Measurements from ENCODE around the gene HIPK3. TPM values are rescaled to one million over a fixed set of nuclear protein-coding genes. Genes with fewer than 3 reads are reported as not detected.

The HIPK3 gene
- total RNA-seq, result 100 to 1,000 TPM; 292 to 331 (median 308) TPM

GRCh38 chr11:33257160-33257896, at the start of gene HIPK3:
TSS of gene HIPK3 (plus strand) at chr11:33257381.
- Histone ChIP-seq H3K4me3 (peak within 1 kb of the TSS; percentile 94 to 97), H3K9me3 (no peaks in the 10 kb centered on the region), H3K27ac (peak within 1 kb of the TSS; percentile 98 to 100 (median 100)), H3K4me1 (peaks cover 1 to 37% (median 5%) of the 10 kb centered on the region in 3 donors), H3K36me3 (no peaks in the 10 kb centered on the region), H3K27me3 (no peaks in the 10 kb centered on the region)
- no CpG with 5 or more reads among the region's 85 CpGs for WGBS, 2 donors (ENCODE audit: low coverage in 1 of 2)
- peak; percentile 89 for ATAC-seq
- TF ChIP-seq CTCF (IDR thresholded peaks at IDR 0.05) (peak in 3 of 4 experiments; percentile 45 to 58 (median 57)), POLR2AphosphoS5 (IDR thresholded peaks at IDR 0.05) (peak; percentile 73), EP300 (IDR thresholded peaks at IDR 0.05) (no peak), POLR2A (IDR thresholded peaks at IDR 0.05) (peak; percentile 92 to 96)

DNA sequence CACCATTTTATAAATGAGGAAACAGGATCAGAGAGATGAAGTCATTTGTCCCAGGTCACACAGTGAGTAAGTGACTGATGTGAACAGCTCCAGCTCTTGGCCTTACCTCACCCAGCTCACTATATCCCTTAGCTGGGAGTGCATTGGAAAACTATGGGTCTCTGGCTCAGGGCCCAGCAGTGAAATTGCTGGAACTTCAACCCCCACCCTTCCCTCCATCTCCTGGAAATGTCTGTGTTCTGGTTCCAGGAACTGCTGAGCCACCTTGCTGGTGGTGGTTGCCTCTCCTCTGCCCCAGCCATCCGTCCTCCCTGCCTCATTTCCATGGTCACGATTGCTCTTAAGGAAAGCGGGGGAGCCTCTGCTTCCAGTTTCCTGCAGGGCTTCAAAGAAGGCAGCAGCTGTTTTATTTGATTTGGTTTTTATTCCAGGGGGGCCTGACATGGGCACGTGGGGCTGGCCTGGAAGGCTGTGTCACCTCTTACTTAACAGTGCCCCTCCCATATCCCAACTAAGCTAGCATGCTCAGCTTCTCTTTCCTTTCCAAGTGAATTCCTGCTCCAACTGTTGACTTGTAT, 49.7 kb upstream of the HIPK3 start:
- Histone ChIP-seq H3K27me3 (no peaks in the 10 kb centered on the region), H3K4me1 (peaks cover 0 to 11% (median 0%) of the 10 kb centered on the region in 3 donors), H3K36me3 (no peaks in the 10 kb centered on the region), H3K9me3 (no peaks in the 10 kb centered on the region), H3K27ac (peak overlapping the region in 2 of 4 donors; percentile 27 to 40), H3K4me3 (no peak overlapping the region)
- 20 to 22% methylated on average over 1 to 3 of the region's 4 CpGs for WGBS, 2 donors (ENCODE audit: low coverage in 1 of 2)
- TF ChIP-seq POLR2AphosphoS5 (IDR thresholded peaks at IDR 0.05) (peak; percentile 71), POLR2A (IDR thresholded peaks at IDR 0.05) (no peak), CTCF (IDR thresholded peaks at IDR 0.05) (no peak), EP300 (IDR thresholded peaks at IDR 0.05) (no peak)
- peak; percentile 76 for ATAC-seq

- Histone ChIP-seq H3K4me3 (no peak overlapping the region), H3K27ac (peak overlapping the region in 2 of 4 donors; percentile 27 to 40), H3K36me3 (no peaks in the 10 kb centered on the region), H3K9me3 (no peaks in the 10 kb centered on the region), H3K27me3 (no peaks in the 10 kb centered on the region), H3K4me1 (peaks cover 0 to 11% (median 0%) of the 10 kb centered on the region in 3 donors)
- ATAC-seq, result no peak
- TF ChIP-seq POLR2A (IDR thresholded peaks at IDR 0.05) (no peak), CTCF (IDR thresholded peaks at IDR 0.05) (no peak), POLR2AphosphoS5 (IDR thresholded peaks at IDR 0.05) (no peak), EP300 (IDR thresholded peaks at IDR 0.05) (no peak)
- WGBS, 2 donors (ENCODE audit: low coverage in 1 of 2), result 86% methylated on average over 1 of the region's 1 CpG
These were observed 49.0 kb upstream of the HIPK3 start for GRCh38 chr11:33208150-33208549.

DNA sequence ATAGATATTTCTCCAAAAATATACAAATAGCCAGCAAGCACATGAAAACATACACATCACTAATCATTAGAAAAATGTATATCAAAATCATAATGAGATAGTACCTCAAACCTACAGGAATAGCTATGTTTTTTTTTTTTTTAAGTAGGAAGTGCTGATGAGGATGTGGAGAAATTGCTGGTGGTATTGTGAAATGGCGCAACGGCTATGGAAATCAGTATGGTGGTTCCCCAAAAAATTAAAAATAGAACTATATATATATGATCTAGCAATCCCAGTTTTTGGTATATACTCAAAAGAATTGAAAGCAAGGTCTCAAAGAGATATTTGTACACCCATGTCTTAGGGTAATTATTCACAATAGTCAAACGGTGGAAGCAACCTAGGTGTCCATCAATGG, 46.0 kb upstream of the HIPK3 start:
- Histone ChIP-seq H3K4me3 (no peak overlapping the region), H3K27me3 (no peaks in the 10 kb centered on the region), H3K9me3 (no peaks in the 10 kb centered on the region), H3K36me3 (no peaks in the 10 kb centered on the region), H3K4me1 (peaks cover 0 to 11% (median 0%) of the 10 kb centered on the region in 3 donors), H3K27ac (no peak overlapping the region)
- ATAC-seq, result no peak
- TF ChIP-seq POLR2AphosphoS5 (IDR thresholded peaks at IDR 0.05) (no peak), EP300 (IDR thresholded peaks at IDR 0.05) (no peak), POLR2A (IDR thresholded peaks at IDR 0.05) (no peak), CTCF (IDR thresholded peaks at IDR 0.05) (no peak)
- WGBS, 2 donors (ENCODE audit: low coverage in 1 of 2), result 72 to 77% methylated on average over 3 of the region's 3 CpGs

Data from gastroesophageal sphincter (tissue), 4 donors.